Thoracic aorta endothelial cell (primary cell): ENCODE data around the gene MOG. TPM values are rescaled to one million over a fixed set of nuclear protein-coding genes. Genes with fewer than 3 reads are reported as not detected.

Experiments used
- small RNA-seq: library from RNA; depleted of rRNA; stranded (forward); fragments of <200 nt; gene quantifications from one replicate; pipeline ENCODE3, GENCODE V24; 2012
- total RNA-seq: library from RNA; depleted of rRNA; stranded (reverse); fragments of >200 nt; gene quantifications from 2 replicates; pipeline ENCODE4 v1.2.3, GENCODE V29; 2012

The MOG gene
- total RNA-seq = not detected in 2 replicates

DNA sequence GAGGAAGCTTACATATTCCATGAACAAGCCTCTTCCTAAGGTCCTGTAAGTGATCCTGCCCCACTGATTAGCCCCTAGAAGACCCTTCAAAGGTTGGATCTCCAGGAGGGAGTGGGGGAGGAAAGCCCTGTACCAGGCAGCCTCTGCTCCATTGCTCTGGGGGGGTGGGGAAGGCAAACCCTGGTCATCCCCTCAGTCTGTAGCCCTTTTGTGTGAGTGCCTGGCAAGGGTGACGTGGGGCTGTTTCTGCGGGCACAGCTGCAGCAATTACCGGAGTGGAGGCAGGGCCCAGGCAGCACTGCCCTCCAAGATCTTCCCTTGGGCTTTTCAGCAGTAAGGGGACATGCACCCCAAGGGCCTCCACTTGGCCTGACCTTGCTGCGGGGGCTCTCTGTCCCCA, at the start of gene MOG:
Gene MOG (plus strand): TSS at position 295 of the 400 bp plus-strand sequence. CDS start 118 bp downstream, outside the sequence.

DNA sequence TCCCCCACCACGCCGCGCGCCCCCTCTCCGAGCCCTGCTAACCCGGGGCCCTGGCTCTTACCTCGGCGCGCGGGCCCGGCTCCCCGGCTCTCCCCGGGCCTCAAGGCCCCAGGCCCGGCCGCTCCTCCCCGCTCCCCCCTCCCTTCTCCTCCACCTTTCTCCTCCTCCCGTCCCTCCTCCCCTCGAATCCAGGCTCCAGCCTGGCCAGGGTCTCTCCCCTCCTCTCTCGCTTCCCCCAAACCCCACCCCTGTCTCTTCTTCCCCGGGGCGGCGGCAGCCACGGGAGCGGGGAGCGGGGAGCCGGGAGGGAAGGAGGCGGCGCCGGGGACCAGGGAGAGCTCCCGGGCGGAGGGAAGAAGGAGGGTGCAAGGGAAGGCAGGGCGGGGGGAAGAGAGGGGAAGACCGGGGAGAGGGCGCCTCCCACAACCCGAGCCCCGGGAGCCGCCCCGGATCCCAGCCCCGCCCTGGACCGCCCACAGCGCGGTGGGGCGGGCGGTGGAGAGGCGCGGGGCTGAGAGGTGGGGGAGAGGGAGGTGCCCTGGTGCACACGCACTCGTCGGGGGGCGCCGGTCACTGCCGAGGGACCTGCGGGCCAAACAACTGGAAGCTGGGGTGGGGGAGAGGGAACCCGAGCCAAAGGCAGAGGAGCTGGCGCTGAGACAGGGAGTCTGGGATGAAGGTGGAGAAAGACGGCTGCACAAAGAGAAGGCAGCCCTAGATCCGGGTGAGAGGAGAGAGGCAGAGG, 23.9 kb upstream of the MOG start, which contains the start of gene GABBR1:
Gene GABBR1 (minus strand): TSS at position 395 of the 745 bp plus-strand sequence. CDS start 798 bp downstream, outside the sequence.

GRCh38 chr6:29680904-29681303, 24.0 kb downstream of the MOG start, which contains the start of gene ZFP57:
Gene ZFP57, minus strand, starts transcription at chr6:29681152. Its CDS starts 4,149 bp downstream, at chr6:29677003.

Small RNA genes lying within 50 kb of the gene (small RNA-seq; reads per million reads assigned to genes)
- not detected for gene SUMO2P1

Other genes starting within 250 kb of the MOG start
- gene OR12D1, start 242.2 kb upstream of the MOG start, total RNA-seq = not detected in 2 replicates
- not detected in 2 replicates for gene OR10C1, start 217.8 kb upstream of the MOG start, total RNA-seq
- not detected in 2 replicates for gene OR11A1, start 200.0 kb upstream of the MOG start, total RNA-seq
- not detected in 2 replicates for gene OR2H1, start 199.9 kb upstream of the MOG start, total RNA-seq
- gene MAS1L, start 169.1 kb upstream of the MOG start, total RNA-seq = not detected in 2 replicates
- 0.14 TPM in 1 of 2 replicates, not detected in the other for gene UBD, start 97.4 kb upstream of the MOG start, total RNA-seq
- gene OR2H2, start 72.0 kb upstream of the MOG start, total RNA-seq = not detected in 2 replicates
- gene GABBR1, start 23.9 kb upstream of the MOG start, total RNA-seq = 16.2 TPM in 2 replicates
- gene ZFP57, start 24.1 kb downstream of the MOG start, total RNA-seq = 2.5 TPM in 1 of 2 replicates, not detected in the other
- 2.9 and 4.5 TPM in 2 replicates for gene HLA-F, start 66.3 kb downstream of the MOG start, total RNA-seq
- not detected in 2 replicates for gene HLA-G, start 170.7 kb downstream of the MOG start, total RNA-seq